ENCODE data around the gene WSB1.

DNA sequence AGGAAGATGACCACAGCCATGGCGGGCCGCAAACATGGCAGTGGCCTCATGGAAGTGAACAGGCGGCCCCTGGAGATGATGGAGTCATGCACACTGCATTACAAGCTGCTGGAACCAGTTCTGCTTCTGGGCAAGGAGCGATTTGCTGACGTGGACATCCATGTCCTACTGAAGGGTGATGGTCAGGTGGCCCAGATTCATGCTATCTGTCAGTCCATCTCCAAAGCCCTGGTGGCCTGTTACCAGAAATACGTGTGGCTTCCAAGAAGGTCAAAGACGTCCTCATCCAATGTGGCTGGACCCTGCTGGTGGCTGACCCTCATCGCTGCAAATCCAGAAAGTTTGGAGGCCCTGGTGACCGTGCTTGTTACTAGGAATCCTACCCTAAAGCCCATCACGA is 13.4 kb upstream of the WSB1 start:
- TF ChIP-seq POLR2A (IDR thresholded peaks at IDR 0.05; ENCODE audit: low read depth, low read length) (no peak), TAF1 (IDR thresholded peaks at IDR 0.05; ENCODE audit: borderline replicate concordance, low read depth, low read length) (no peak)

Measured in GM12892 (cell line).